HG03064 (cell line): ENCODE data around the gene EIF4E.
"Not testable (repeated sequence)": the region's sequence is repeated elsewhere in the genome, so short reads cannot be mapped to it uniquely, and the experiment has no call there.

Experiments
- ATAC-seq: cut with Tn5 transposase; IDR thresholded peaks from one replicate; pipeline ENCODE4 v1.9.1; 2021; ENCODE audit warnings: low read depth; ENCODE audit not compliant: unreplicated experiment

Gene EIF4E

DNA sequence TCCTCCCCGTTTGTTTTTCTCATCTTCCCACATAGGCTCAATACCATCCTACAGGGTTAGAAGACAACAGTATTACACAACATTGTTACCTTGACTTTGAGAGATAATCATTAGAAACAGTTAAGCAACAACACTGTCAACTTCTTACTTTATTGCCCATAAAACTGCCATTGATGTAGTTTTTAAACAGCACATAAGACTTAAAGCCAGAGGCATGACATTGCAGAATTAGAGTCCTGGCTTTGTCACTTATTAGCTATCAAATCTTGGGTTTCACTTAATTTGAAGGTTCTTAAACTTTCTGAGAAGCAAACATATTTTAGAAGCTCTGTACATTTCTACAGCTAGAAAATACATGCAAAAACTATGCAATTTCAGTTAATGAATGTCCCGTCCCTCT is 41.8 kb downstream of the EIF4E start:
- ATAC-seq: no peak

DNA sequence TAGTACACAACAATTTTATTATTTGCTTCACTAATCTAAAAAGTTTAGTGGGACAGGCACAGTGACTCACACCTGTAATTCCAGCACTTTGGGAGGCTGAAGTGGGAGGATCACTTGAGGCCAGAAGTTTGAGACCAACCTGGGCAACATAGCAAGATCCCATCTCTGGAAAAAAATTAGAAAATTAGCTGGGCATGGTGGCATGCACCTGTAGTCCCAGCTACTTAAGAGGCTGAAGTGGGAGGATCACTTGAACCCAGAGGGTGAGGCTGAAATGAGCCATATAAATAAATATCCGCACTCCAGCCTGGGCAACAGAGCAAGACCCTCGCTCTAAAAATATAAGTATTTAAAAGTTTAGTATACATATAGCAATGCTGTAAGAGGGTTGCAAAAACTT is 42.6 kb downstream of the EIF4E start:
- not testable (repeated sequence) for ATAC-seq

DNA sequence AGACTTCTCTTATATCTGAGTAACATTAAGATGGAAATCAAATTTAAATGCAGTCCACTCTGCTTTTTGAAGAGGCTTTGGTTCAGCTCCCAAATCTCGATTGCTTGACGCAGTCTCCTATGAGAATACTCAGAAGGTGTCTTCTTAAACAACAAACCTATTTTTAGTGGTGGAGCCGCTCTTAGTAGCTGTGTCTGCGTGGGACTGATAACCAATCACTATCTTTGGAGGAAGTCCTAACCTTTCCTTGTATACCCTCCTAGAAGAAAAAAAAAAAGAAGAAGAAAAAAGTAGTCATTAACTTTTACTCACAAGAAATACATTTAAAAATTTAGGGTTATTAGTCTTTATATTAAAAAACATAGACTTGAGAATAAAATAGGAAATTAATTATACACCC is 48.0 kb downstream of the EIF4E start:
- not testable (repeated sequence) for ATAC-seq

DNA sequence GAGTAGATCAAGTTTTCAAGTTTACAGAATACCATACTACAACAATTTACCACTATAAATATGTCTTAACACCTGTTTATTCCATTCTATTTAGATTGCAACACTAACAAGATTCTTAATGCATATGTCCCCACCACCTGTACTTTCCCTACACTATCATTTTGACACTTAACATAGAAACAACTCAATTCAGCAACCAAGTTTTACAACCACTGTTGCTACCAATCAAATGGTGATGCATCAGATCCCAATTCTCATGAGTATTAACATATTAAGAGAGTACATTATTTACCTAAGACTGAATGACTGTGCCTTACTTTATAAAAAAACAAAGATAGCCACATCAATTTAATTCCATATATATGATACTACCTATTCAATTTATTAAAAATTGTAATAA is 49.4 kb downstream of the EIF4E start:
- no peak for ATAC-seq

DNA sequence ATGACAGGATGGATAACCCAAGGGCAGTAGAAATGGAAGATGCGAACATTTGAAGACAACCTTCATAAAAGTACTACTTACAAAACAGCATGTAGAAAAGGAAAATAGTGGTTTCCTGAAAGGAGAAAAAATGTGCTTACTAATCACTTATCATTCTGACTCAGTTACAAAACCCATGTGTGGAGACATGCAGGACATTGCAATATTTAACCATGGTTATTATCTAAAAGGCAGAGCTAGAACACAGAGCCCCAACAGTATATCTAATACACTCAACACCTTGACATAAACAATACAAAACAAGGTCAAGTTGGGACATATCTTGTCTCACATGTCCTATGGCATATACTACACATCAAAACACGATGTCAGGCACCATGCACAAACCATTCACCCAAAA is 55.9 kb downstream of the EIF4E start:
- no peak for ATAC-seq

DNA sequence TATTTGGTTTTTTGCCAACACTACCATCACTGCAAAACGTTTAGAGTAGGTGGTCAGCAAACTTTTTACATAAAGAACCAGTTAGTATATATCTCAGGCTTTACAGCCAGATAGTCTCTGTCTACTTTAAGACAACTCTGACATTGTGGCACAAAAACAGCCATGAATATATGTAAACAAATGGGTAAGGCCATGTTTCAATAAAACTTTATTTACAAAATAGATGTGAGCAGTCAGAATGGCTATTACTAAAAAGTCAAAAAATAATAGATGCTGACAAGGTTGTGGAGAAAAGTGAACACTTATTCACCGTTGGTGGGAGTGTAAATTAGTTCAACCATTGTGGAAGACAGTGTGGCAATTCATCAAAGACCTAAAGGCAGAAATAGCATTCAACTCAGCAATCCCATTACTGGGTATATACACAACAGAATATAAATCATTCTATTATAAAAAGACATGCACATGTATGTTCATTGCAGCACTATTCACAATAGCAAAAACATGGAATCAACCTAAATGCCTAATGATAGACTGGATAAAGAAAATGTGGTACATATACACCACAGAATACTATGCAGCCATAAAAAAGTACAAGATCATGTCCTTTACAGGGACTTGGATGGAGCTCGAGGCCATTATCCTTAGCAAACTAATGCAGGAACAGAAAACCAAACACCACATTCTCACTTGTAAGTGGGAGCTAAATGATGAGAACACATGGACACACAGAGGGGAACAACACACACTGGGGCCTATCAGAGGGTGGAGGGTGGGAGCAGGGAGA is 56.6 kb downstream of the EIF4E start:
- not testable (repeated sequence) for ATAC-seq

DNA sequence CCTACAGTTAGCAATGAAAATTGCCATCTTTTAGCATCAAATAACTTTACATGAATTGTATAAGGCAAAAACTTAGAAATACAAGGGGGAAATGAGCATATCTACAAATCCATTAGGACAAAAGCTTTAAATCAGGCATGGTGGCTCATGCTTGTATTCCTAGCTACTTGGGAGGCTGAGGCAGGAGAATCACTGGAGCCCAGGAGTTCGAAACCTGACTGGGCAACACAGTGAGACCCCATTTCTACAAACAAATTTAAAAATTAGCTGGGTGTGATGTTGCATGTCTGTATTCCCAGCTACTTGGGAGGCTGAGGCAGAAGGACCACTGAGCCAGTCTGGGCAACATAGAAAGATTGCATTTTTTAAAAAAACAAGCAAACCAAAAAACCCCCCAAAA is 61.3 kb downstream of the EIF4E start:
- no peak for ATAC-seq

DNA sequence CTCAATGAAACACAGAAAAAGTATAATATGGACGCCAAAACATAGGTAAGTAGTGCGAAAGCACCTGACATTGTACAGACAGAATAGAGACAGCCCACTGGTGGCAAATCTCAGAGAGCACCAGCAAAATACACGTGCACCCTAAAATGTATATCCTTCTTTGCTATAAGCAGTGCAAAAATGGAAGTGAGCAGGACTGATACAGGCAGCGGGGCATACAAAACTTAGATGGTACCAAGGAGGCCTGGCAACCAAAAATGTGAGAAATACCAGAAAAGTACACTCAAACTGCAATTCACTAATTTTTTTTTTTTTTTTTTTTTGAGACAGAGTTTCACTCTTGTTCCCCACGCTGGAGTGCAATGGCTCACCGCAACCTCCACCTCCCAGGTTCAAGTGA is 63.9 kb downstream of the EIF4E start:
- ATAC-seq: no peak

DNA sequence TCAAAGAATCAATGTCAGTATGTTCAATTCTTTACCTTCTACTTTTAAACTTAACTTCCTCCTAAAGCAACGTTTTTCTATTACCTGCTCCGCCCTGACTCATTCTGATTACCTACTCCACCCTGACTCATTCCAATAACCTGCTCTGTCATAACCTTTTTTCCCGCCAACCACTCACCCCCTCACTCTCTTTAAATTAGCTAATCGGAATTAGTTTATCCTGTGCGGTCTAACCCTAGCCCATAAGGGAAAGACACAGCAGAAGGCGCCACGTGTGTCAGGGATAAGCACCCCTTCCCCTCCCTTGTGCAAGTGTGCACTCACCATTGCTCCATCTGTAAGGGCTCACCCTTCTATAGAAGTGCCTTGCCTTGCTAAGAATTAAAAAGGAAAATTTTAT is 64.4 kb downstream of the EIF4E start:
- no peak for ATAC-seq

DNA sequence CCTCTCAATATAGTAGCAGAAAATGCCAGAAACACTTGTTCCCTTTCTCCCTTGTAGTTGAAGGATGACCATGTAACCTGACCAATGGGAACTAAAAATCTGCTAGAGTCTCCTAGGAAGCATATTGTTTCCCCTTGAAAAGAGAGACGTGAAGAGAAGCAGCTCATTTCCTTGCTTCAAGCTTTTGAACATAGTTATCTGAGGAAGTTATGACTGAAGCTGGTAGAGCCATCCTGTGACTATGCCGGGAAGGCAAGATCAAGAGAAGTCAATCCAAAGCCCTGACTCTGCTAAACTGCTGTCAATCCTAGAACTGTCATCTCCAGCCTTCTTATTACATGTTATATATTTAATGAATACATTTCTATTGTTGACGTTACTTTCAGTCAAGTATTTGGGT is 66.6 kb downstream of the EIF4E start:
- no peak for ATAC-seq

DNA sequence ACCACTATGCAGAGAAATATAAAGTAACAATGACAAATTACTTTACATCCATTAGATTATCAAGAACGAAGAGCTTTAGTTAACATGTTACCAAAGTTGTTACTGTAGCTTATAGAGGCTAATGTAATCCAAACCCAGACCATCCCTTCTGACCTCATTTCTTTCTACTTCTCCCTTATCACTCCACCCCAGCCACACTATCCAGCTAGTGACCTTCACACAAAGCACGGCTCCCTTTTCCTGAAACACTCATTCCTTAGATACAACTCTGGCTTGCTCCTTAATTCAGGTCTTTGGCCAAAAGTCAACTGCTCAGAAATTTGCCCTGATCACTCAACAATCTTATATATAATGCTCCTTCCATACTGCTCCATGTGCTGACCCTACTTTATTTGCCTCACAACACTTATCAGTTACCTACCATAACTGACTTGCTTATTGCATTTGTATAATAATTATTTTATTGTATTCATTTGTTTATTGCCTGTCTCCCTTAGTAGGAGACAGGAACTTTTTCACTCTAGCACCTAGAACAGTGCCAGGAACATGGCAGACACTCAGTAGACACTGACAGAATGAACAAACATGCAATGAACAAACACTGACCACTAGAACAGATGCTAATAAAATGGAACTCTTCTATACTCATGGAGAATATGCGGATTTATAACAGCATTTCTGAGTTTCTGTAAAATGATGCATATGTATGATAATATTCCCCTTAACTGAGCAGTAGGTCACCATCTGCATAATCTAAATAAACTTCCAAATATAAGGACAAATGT is 67.6 kb downstream of the EIF4E start:
- no peak for ATAC-seq

DNA sequence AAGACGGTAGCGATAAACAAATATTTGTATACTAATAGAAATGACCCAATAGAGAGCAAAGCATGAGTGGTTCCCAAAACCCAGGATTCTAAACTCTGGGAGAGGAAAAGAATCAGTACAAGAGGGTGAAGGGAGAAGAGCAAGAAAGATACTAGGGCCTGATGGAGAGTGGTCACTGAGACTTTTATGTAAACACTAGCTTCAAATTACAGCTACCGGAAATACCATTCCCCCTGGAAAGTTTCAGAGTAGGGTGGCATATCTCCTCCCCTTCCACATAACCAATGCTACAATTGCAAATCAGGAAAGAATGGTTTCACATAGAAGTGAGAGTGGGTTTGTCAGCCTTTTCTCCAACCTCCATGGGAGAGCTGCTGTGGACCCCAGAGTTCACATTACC is 77.1 kb downstream of the EIF4E start:
- ATAC-seq: no peak

DNA sequence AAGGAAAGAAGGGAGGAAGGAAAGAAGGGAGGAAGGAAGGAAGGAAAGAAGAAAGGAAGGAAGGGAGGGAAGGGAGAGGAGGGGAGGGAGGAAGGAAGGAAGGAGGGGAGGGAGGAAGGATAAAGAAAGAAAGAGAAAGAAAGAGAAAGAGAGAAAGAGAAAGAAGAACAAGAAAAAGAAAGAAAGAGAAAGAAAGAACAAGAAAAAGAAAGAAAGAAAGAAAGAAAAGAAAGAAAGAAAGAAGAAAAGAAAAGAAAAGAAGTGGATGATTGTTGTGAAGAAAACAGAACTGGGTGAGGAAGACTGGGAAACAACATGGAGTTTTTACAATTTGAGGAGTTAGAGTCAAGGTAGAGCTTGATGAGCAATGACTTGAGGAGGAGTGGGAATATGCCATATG is 78.0 kb downstream of the EIF4E start:
- ATAC-seq: no peak

DNA sequence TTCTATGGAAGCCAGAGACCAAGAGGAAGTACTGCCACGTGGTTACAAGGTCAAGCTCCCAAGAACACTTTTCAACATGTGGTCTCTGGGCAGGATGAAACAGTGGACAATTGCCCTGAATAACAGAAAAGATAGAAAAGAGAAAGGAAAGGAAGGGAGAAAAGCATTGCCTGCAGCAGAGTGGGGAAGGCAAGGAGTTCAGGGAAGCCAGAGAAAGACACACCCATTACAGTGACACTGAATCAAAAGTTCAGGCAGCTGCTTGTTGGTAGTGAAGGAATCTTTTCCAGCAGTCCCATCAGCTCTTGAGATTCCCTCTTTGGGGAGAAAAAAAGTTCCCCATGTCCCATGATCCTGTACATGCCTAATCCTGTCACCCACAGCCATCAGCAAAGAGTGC is 80.5 kb downstream of the EIF4E start:
- ATAC-seq: no peak

DNA sequence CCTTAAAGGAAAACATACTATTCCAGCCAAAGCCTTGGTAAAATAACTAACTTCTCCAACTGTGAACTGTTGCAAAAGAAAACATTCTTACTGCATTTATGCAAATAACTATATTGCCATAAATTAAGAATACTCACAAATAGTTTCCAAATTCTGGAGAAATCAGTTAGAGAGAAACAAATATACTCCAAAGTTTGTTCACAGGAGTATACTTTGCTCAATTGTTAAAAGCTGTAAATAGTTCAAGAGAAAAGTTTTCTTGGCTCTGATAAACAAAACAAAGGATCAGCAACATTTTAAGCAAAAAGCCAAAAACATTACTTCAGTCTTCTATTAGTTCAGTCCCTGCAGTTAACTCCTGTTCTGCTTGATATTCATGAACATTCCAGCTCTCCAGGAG is 83.0 kb downstream of the EIF4E start:
- ATAC-seq: no peak

DNA sequence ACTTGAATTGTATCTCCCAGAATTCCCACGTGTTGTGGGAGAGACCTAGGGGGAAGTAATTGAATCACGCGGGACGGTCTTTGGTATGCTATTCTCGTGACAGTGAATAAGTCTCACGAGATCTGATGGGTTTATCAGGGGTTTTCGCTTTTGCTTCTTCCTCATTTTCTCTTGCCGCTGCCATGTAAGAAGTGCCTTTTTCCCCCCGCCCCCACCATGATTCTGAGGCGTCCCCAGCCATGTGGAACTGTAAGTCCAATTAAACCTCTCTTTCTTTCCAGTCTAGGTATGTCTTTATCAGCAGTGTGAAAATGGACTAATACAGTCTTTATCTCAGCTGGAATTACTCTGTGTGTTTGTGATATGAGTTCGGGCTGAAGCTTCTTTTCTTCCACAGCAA is 86.0 kb downstream of the EIF4E start:
- ATAC-seq: not testable (repeated sequence)

DNA sequence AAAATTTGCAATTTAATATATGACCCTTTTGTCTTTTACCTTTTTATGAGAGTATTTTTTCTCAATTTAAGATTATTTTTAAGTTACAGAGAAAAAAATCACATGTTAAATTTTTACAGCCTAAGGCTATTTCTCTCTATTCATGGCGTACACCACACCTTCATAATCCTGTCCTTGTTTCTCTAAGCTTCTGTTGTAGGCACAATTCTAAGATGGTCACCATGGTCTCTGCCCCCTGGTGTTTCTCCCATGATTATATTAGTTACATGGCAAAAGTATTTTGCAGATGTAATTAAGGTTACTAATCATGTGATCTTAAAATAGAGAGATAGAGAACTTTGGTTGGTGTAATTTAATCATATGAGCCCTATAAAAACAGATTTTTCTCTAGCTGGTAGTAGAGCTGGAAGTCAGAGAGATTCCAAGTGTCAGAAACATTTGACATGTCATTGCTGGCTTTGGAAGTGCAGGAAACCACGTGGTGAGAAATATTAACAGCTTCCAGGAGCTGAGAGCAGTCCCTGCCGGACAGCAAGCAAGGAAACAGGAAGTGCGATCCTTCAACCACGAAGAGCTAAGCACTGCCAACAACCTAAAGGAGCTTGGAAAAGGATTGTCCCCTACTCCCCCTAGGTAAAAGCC is 89.8 kb downstream of the EIF4E start:
- no peak for ATAC-seq

DNA sequence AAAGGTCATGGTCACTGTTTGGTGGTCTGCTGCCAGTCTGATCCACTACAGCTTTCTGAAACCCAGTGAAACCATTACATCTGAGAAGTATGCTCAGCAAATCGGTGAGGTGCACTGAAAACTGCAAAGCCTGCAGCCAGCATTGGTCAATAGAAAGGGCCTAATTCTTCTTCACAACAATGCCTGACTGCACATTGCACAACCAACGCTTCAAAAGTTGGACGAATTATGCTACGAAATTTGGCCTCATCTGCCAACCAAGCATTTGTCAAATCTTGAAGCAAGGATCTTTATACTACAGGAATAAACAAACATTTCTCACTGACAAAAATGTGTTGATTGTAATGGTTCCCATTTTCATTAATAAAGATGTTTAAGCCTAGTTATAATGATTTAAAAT is 90.4 kb downstream of the EIF4E start:
- no peak for ATAC-seq

DNA sequence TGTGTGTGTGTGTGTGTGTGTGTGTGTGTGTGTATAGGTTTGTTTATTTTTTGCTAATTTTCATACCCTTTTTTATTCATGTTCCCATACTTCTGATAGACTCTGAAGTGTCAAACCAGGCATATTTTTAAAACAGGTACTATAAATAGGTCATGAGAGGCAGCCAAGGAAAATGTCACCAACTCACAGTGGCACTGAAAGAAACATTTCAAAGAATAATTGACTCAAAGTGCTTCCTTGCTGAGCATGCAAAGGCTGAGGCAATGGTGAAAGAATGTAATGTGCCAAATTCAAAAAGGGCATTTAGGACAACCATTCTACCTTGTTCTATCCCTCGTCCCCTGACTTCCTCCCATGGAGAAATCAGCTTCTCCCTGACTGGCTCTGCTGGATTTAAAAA is 95.5 kb downstream of the EIF4E start:
- no peak for ATAC-seq

DNA sequence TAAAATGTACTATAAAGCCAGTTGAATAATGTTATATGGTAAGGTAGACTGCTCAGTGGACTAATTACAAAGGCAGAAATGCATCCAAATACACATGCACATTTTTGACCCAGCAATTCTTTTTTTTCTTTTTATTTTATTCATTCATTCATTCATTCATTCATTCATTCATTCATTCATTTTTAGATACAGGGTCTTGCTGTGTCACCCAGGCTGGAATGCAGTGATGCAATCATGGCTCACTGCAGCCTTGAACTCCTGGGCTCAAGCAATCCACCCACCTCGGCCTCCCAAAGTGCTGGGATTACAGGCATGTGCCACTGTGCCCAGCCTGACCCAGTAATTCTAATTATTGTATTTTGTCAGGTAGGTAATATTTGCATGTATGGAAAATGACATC is 97.9 kb downstream of the EIF4E start:
- not testable (repeated sequence) for ATAC-seq
